GM19328 (cell line): Measurements from ENCODE around the gene ERFL.
"Not testable (repeated sequence)": the region's sequence is repeated elsewhere in the genome, so short reads cannot be mapped to it uniquely, and the experiment has no call there.

Source experiments
- ATAC-seq: cut with Tn5 transposase; IDR thresholded peaks from one replicate; pipeline ENCODE4 v1.9.1; 2021; ENCODE audit warnings: mild to moderate bottlenecking, moderate library complexity; ENCODE audit not compliant: unreplicated experiment

The ERFL gene

GRCh38 chr19:41944336-41944735 lies 16.1 kb upstream of the ERFL start:
- ATAC-seq, result no peak

DNA sequence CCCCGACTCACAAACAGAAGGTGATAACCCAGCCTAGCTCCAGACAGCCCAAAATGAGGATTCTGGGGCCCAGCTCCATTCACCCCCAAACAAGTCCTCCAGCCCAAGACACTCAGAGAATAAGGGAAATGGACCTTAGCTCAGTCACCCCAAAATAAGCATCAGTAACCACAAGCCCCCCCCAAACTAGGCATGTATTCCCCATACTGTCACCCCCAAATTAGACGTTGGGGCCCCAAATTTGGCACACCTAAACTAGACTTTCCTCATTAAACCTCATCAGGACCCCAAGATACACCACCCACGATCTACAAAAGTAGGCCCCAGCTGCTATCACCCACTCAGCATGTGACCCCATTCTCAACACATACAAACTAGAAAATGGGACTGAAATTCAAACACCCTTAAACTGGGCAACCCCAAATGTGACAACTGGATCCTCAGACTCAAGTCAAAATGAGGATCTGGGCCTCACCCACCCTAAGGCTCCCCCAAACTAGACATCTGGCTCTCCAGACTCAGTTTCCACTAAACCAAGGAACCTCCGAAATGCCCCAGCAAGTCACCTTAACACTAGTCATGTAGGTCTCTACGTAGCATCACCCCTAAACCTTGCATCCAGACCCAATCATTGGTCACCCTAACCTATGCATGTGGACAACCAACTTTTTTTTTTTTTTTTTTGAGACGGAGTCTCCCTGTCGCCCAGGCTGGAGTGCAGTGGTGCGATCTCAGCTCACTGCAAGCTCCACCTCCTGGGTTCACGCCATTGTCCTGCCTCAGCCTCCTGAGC lies 13.4 kb upstream of the ERFL start:
- ATAC-seq, result no peak

- no peak for ATAC-seq
These were observed 12.6 kb upstream of the ERFL start for GRCh38 chr19:41940731-41941409.

DNA sequence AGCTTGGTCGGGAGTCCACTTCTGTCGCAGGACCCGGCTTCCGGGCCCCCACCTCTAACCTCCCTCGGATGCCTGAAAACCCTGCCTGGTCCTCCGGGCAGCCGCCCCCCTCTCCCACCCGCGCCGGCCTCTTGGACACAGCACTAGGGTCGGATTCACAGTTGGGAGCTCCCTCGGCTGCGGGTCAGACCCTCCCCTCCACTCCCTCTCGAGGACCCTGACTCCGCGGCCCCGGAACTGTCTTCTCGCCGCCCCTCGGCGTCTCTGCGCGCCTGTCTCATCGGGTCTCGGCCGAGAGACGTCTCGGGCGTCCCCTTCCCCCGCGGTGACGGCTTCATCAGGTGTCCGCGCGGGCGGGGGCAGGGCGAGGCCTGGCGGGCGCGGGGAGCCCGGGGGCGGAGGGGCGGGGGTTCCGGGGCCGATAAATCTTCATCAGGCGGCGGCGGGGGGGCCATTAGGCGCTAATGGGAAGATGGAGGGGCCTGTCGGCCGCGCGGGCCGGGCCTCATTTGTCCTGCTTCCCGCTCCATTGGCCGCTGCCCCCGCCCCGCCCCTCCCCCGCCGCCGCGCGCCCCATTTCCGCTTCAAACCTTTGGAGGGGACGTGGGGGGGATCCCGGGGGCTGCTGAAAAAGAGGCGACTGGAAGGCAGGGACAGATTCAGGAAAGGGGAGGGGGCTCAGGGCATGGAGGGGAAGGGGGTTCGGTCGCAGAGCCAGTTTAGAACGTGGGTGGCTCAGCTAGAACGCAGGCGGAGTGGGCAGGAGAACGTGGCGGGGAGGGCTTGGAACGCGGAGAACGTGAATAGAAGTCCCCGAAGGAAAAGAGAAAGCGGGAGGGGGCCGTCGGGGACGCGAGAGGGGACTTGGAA lies 11.8 kb upstream of the ERFL start:
- no peak for ATAC-seq

DNA sequence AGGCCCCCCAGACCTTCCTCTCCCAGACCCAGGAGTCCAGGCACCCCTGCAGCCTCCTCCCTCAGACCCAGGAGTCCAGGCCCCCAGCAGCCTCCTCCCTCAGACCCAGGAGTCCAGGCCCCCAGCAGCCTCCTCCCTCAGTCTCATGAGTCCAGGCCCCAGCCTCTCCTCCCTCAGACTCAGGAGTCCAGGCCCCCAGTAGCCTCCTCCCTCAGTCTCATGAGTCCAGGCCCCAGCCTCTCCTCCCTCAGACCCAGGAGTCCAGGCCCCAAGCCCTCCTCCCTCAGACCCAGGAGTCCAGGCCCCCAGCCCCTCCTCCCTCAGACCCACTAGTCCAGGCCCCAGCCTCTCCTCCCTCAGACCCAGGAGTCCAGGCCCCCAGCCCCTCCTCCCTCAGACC lies 11.0 kb upstream of the ERFL start:
- not testable (repeated sequence) for ATAC-seq

- ATAC-seq, result no peak
These were observed 9.5 kb upstream of the ERFL start for GRCh38 chr19:41937525-41938468.

GRCh38 chr19:41936961-41937360 lies 8.7 kb upstream of the ERFL start:
- no peak for ATAC-seq

DNA sequence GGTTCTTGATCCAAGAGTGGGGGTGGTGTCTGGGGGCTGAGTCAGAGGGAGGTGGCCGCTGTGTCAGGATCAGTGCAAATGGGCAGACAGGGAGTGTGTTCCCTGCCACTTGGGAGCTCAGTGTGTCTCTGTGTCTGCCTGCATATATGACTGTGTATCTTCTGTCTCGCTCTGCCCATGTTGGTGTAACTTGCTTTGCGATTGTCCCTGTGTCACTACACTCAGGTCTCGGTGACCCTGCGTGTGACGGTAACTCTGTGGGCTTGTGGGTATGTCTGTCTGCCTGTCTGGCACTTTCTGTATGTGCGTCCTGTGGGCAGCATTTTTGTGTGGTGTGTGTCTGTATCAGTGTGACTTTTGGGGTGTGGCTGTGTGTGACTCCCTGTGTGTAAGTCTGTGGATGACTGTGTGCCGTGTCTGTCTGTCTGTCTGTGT lies 8.2 kb upstream of the ERFL start:
- no peak for ATAC-seq

DNA sequence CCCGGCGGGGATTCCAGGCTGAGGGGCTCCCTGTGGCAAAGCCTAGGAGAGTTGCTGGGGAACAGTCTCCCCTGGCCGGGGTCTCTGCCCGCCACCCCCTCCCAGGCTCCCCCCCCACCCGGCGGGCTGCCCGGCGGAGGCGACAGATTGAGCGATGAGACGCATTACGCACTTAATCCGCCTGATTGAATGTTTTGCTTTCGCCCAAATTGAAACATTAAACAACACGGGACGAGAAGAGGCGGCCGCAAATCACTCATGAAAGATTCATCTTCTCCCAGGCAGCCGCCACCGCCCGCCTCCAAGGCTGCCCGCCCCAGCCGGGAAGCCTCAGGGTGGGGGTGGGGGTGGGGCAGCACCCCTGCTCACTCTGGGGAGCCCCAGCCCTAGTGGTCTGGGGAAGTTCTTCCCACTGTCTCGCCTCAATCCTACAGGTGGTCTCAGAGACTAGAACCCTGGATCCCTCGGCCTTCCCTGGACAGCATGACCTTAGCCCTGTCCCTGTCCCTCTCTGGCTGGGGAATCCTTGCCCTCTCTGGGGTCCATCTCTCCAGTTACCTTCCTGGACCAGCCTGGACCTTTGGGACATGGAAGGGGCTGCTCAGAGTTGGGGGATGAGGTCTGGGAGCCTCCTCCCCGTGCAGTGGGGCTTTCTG lies 7.6 kb upstream of the ERFL start:
- ATAC-seq, result no peak

GRCh38 chr19:41934849-41935374 lies 6.7 kb upstream of the ERFL start:
- ATAC-seq, result no peak

DNA sequence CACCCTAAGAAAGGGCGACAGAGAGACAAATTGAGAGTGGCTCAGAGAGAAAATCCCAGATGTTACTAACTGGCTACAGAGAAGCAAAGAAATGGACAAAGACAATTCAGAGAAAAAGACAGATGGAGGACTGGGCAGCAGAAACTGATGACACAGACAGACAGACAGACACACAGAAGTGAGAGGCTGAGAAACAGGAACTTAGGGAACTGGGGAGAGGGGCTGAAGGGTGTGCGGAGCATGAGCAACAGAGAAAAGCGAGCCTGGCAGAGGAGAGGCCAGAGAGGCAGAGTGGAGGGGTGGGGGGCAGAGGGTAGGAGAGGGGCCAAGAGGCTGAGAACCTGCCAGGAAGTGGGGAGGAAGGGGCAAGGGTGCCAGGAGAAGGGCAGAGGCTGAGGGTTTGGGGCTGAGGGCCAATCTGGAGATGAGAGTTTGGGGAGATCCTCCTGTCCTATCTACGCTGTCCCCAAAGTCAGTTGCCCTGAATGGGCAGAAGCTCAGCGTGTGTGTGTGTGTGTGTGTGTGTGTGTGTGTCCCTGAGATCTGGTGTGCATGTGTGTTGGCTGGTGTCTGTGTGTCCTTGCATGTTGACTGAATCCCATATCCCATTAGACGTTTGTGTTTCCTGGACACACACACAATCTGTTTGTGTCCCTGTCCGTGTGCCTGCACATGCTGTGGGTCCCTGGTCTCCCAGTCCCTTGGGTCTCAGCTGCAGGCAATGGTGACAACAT lies 5.6 kb upstream of the ERFL start:
- no peak for ATAC-seq

DNA sequence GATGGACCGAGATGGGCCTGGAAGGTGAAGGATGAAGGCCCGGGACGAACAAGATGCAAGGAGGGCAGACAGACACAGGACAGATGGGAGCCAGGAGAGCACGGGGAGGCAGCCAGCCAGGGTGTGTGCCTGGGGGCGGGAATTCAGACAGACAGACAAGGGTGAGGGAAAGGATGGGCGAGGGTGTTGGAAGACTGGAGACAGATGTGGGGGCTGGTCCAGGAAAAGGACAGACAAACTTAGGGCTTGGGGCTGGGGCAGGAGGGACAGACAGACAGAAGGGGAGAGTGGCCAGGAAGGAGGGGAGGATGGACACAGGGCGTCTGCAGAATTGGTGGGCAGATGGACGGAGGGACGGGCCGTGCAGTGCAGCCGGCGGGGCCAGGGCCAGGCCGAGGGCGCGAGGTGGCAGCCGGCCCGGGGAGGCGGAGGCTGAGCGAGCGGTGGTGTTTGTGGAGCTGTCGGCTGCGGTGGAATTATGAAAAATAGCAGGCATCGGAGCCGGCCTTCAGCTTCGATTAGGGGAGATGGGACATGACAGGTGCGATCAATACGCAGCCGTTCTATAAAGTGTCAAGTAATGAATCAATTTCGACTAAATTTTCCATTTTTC lies 4.6 kb upstream of the ERFL start:
- no peak for ATAC-seq

- no peak for ATAC-seq
These were observed 4.0 kb upstream of the ERFL start for GRCh38 chr19:41932259-41932719.

DNA sequence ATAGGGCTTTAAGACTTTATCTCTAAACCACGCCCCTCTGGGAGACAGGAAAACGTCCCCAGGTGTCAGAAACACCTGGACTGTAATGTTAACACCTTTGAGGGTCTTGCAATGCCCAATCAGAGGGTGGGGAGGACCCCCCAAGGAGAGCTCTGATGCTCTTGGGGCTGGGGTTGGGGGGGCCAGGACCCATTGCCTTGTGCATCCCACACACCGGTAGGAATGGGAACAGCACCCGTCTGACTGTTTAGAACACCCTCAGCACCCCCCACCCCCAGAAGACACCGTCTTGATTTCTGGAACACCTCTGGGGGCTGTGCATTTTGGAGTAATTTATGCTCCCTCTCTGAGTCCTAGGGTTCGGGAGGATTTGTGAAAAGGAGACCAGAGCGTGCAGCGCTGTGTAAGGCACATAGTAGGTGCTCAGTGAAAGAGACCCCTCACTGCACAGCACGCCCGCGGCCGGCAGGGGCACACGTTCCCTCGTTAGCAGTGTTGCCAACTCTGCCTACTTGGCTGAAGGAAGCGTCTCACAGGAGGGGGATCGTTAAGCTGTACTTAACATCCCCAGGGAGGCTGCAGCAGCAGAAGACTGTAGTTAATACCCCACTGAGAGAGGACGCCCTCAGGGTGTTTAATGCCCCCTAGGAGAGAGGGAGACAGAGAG lies 2.8 kb upstream of the ERFL start:
- no peak for ATAC-seq

DNA sequence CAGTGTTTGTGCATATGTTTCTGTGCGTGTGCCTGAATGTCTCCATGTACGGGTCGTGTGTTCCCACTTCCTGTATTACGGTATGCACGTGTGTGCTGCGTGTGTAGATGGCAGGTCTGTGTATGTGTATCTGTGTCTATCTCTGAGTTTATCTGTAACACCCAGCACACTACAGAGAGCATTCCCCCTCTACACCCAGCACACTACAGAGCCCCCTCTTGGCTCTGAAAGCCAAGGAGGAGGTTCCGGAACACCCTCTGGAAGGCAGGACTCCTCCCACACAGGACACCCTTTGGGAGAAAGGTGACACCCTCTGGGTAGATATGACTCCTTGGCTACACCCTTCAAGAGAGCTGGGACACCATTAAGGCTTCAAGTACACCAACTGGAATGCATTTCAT lies 2.1 kb upstream of the ERFL start:
- no peak for ATAC-seq

DNA sequence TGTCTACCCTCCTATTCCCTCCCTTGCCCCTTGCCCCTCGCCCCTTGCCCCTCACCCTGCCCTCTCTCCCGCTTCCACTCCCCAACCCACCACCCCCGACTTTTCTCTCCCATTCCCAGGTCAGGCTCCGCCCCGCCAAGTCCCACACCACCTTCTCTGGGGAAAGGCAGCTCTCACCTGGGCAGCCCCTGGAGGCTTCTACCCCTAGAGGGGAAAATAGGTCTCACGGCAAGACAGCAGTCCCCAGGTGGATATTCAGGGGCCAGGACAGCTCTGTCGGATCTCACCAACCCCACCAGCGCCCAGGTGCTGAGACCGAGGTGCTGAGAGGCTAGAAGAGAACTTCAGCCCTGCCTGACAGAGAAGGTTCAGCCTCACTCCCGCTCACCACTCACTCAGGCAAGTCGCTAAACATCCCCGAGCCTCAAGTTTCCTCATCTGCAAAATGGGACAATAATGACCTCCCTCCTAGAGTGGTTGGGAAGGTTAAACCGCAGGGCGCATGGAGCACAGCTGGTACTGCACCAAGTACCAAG lies 1.4 kb upstream of the ERFL start:
- no peak for ATAC-seq

DNA sequence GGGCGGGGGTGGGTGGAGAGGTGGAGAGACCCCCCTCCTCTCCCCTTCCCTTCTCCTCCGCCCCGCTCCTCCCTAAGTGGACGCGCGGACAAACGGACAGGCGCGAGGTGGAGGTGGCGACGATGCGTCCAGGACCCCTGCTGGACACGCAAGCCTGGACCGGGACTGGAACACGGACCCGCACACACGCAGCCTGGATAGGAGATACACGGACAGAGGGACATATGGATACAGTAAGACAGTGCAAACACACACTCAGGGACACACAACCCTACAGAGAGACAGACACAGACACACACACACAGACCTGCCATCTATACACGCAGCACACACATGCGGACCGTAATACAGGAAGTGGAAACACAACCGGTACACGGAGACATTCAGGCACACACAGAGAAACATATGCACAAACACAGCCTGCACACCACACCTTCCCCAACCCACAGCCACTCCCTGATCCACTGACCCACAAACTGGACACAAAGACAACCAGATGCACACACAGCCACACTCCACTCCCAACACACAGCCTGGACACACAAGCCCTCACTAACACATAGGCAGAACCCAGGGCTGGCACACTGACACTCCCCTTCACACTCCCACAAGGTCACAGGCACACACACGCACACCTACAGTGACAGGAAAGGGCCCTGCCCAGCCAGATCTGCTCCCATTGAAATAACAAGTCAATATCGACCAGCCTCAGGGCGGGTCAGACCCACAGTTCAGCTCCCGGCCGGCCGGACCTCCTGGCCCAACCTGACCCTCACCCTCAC lies 696 bp upstream of the ERFL start:
- ATAC-seq, result no peak
